ENCODE data around the gene KLHL22.

The KLHL22 gene

GRCh38 chr22:20531404-20532201 is 36.0 kb upstream of the KLHL22 start:
- DNase-seq = peak; percentile 41
- no peak for TF ChIP-seq CTCF (IDR thresholded peaks at IDR 0.05)
- H3K4me1 Mint-ChIP-seq = peaks cover 58% of the 10 kb centered on the region
- peak overlapping the region; percentile 88 for H3K27ac Mint-ChIP-seq
- H3K36me3 Mint-ChIP-seq (ENCODE audit: low read depth) = peaks cover 39% of the 10 kb centered on the region
- H3K9me3 Mint-ChIP-seq = peaks cover 6% of the 10 kb centered on the region
- H3K4me3 Mint-ChIP-seq = peak overlapping the region; percentile 28
- no peaks in the 10 kb centered on the region for H3K27me3 Mint-ChIP-seq (ENCODE audit: low read depth, poor library complexity)

- no peak for TF ChIP-seq CTCF (IDR thresholded peaks at IDR 0.05)
- Mint-ChIP-seq H3K27me3 (ENCODE audit: low read depth, poor library complexity) (no peaks in the 10 kb centered on the region), H3K9me3 (peaks cover 6% of the 10 kb centered on the region), H3K36me3 (ENCODE audit: low read depth) (peaks cover 40% of the 10 kb centered on the region), H3K4me3 (no peak overlapping the region), H3K27ac (peak overlapping the region; percentile 74), H3K4me1 (peaks cover 58% of the 10 kb centered on the region)
- DNase-seq = no peak
These were observed 35.5 kb upstream of the KLHL22 start for GRCh38 chr22:20531154-20531403.

GRCh38 chr22:20530368-20531153 is 35.0 kb upstream of the KLHL22 start:
- peak overlapping the region; percentile 96 for H3K27ac Mint-ChIP-seq
- peaks cover 59% of the 10 kb centered on the region for H3K4me1 Mint-ChIP-seq
- peaks cover 6% of the 10 kb centered on the region for H3K9me3 Mint-ChIP-seq
- no peak for DNase-seq
- H3K36me3 Mint-ChIP-seq (ENCODE audit: low read depth) = peaks cover 41% of the 10 kb centered on the region
- no peaks in the 10 kb centered on the region for H3K27me3 Mint-ChIP-seq (ENCODE audit: low read depth, poor library complexity)
- peak overlapping the region; percentile 1 for H3K4me3 Mint-ChIP-seq
- TF ChIP-seq CTCF (IDR thresholded peaks at IDR 0.05) = no peak

- Mint-ChIP-seq H3K9me3 (peaks cover 6% of the 10 kb centered on the region), H3K36me3 (ENCODE audit: low read depth) (peaks cover 34% of the 10 kb centered on the region), H3K27ac (no peak overlapping the region), H3K4me3 (no peak overlapping the region), H3K27me3 (ENCODE audit: low read depth, poor library complexity) (no peaks in the 10 kb centered on the region), H3K4me1 (peaks cover 61% of the 10 kb centered on the region)
- TF ChIP-seq CTCF (IDR thresholded peaks at IDR 0.05) = no peak
- no peak for DNase-seq
These were observed 32.9 kb upstream of the KLHL22 start for GRCh38 chr22:20528405-20528978.

GRCh38 chr22:20526628-20527355 is 31.2 kb upstream of the KLHL22 start:
- H3K4me1 Mint-ChIP-seq = peaks cover 55% of the 10 kb centered on the region
- H3K27ac Mint-ChIP-seq = peak overlapping the region; percentile 21
- peaks cover 6% of the 10 kb centered on the region for H3K9me3 Mint-ChIP-seq
- TF ChIP-seq CTCF (IDR thresholded peaks at IDR 0.05) = no peak
- H3K27me3 Mint-ChIP-seq (ENCODE audit: low read depth, poor library complexity) = no peaks in the 10 kb centered on the region
- no peak for DNase-seq
- peaks cover 30% of the 10 kb centered on the region for H3K36me3 Mint-ChIP-seq (ENCODE audit: low read depth)
- no peak overlapping the region for H3K4me3 Mint-ChIP-seq
